LHCN-M2 (cell line): ENCODE data around the gene SH2D2A. TPM values are rescaled to one million over a fixed set of nuclear protein-coding genes. Genes with fewer than 3 reads are reported as not detected.
A peak's percentile ranks its signal among the peaks of the same experiment; 100 is the strongest.

Experiments
- DNase-seq: peaks from one replicate; pipeline ENCODE4 v3.0.0-alpha.2; 2012; ENCODE audit warnings: low read depth
- total RNA-seq: library from RNA; depleted of rRNA; stranded (reverse); fragments of >200 nt; gene quantifications from 2 replicates; pipeline ENCODE4 v1.2.3, GENCODE V29; 2014

Gene SH2D2A
- total RNA-seq, 1 experiment from 2014 or later = not detected

DNA sequence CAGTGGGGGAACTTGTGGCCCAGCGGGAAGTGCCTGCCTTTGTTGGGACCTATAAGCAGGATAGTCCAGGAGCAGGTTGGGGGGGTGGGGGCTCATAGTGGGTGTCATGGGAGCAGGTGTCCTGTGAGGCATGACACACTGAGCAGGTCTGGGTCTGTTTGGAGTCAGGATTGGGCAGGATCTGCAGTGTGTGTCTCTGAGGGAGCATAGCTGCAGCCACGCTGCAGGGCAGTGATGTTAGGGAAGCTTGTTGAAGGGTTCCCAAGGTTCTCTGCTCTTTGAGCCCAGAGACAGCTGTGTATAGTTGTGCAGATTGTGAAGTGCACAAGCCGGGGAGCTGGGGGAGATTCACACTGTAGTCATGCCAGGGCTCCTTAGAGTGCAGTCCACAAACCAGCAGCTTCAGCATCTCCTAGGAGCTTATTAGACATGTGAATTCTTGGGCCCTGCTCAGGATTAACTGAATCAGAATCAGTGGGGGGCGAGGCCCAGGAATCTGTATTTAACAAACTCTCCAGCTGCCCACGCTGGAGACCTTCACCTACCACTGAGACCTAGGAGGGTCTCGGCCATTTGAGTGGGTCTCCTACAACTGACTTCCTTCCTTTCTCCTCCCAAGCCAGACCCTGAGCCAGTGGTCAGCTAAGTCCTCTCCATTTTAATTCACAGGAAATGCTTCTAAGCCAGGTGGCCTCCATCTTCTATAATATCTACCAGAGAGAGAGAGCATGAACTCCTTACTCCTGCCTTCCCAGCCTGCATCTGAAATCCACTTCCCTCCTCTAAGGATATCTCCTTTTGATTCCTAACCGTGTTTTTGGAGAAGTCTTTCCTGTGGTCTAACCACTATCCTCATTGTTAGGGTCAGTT, 31.2 kb upstream of the SH2D2A start:
- peak; percentile 27 for DNase-seq

GRCh38 chr1:156846643-156847042, 30.0 kb upstream of the SH2D2A start:
- no peak for DNase-seq

DNA sequence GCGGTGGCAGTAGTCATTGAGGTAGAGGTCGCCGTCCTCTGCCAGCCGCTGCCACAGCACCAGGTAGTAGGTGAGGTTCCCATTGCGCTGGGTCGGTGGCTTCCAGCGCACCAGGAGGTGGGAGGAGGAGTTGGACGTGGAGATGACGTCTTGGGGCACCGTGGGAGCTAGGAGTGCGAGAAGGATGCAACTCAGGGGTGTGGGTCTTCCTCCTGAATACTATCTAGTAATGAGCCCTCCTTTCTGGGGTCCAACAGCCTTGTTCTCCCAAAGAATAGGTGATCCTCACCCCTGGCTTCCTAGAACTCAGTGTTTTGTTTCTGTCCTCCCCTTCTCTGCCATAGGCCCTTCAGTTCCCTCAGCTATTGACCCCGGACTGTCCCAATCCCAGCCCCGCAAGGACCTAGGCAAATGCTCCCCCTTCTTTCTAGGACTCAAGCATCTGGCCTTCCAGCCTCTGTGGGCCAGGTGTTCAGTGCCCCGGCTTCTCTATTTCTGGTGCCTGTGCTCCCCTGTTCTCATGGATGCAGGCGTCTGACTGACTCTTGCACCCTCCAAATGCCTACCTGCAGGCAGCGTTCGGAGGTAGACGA, 29.4 kb upstream of the SH2D2A start:
- DNase-seq = no peak

DNA sequence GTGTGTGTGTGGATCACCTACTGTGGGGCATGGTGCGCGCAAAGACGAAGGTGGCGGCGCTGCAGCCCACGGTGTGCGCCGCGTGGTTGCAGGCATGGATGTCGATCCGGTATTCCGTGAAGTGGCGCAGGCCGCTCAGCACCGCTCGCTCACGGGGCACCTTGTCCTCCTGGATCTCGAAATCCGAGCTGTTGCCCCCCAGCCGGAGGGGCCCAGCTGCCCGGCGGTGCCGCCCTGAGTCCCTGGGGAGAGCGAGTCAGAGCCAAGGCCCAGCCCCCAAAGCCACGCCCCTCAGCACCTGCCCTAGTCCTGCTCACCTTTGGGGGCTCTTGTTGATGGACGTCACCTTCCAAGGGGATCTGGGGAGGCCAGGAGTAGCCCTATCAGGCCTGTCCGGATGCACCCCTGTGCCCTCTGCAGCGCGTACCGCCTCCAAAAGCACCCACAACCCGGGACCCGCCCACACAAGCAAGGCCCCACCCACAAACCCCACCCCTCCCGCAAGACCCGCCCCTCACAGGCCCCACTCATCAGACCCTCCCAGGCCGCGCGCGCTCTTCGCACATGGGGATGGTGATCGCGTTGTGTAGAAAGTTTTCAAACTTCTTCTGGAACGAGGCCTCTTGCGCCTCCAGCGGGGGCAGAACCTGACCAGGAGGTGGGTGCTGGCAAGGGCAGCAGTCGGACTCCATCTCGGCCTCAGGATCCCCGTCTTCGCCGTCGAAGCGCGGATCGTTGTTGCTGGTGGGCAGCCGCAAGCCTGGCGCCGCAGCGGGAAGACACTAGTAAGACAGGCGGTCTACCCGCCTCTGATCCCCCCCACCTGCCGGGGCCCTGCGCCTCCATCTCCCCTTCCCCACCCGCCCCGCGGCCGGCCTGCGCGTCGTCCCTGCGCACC, 28.7 kb upstream of the SH2D2A start:
- no peak for DNase-seq

DNA sequence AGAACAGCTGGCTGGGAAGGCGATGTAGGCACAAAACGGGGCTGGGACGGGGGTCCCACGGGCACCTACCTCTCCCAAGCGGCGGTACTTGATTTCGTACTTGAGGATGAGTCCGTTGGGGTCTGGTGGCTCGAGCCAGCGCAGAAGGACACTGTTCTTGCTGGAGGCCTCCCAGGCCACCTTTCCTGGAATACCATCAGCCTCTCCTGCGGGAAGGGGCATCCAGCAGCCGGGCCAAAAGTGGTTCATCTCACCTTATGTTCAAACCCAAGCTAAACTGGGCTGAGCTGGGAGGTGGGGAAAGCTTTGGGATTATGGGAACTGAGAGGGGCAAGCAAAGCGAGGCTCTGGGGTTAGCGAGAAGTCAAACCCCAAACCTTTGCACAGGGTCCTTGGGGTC, 28.0 kb upstream of the SH2D2A start:
- DNase-seq = no peak

- DNase-seq = no peak
Measured at GRCh38 chr1:156844102-156844501, 27.5 kb upstream of the SH2D2A start.

DNA sequence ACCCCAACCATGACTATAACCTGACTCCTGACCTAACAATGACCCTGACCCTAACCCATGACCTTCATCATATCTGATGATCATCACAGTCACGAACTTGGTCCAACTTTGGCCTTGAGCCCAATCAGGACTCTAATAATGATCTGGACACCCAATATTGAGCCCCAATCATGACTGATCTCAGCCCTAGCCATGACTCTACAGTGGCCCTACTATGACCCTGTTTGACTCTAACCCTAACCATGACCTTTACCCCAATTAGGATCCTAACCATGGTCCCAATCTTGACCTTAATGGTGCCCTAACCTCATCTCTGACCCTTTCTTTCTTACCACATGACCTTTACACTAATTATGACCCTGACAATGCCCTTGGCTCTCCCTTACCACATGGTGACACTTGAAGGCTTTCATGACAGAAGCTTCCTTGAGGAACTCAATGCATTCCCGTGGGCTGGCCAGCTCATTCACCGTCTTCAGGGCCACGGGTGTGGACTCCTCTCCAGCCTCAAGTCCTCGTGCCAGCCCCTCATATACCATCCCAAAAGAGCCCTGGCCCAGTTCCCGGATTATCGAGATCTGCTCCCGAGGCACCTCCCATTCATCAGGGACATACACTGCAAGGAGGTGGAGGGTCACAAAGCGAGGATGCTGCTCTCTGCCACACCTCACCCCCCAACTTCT, 26.1 kb upstream of the SH2D2A start:
- no peak for DNase-seq

DNA sequence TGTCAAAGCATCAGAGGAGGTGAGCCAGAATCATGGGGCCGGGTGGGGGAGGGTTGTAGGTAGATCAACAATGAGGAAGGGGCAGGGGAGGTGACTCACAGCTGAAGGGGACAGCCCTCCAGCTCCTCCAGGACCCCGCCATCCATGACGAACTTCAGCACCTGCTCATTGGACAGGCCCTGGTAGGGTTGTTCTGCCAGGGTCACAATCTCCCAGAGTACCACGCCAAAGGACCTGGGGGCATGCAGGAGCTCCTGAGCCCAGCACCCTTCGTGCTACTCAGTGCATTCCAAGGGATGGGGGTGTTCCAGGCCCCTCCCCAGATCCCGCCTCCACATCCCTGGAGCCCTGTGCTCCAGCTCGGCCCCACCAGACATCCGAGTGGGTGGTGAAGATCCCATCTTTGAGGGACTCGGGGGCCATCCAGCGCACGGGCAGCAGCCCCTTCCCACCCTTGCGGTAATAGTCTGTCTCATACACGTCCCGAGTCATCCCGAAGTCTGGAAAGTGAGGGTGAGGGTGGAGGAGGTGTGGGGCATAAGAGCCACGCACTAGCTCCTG, 24.7 kb upstream of the SH2D2A start:
- DNase-seq = no peak

DNA sequence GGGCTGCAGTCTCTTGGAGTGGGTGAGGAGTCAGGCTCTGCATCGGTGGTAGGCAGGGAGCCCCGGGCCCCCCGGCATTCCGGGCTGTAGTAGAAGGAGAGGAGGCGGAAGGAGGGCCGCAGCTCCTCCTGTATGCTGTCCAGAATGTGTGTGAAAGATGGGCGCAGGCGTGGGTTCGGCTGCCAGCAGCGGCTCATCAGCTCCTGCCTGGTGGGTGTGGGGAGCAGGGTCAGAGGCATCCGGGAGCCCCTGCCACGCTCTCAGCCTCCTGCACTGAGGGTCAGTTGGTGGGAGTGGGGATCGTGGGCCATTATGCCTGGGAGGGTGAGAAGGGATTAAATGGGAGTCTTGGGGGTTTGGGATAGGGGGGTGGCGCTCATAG, 24.2 kb upstream of the SH2D2A start:
- DNase-seq = no peak

DNA sequence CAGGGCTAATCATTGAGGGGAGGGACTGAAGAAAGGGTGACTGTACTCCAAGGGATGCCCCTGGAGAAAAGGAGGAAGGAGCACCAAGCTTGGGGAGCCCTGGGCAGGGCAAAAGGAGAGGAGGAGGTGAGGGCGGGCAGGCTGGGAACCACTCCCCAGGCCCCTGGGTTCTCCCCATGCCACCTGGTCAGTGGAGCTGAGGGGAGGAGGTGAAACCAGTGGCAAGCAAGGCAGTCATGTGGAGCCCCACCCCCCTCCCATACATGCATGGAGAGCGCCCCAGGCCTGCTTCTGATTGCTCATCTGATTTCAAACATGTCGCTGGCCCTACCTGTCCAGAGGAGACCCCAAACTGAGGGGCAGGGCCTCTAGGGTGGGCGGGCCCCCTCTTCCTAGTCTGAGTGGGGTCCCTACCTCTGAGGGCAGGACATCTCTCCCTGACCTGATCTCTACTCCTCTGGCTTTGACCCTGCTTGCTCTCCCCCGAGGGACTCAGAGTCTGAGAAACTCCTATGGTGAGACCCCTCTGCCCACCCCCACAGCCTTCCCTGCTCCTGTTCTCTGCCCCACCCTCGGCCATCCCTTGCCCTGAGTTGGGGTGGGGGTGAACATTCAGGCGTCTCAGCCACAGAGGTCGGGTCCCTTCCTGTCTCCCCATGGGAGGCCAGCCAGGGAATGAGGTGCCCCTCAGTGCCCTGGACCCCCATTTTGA, 23.7 kb upstream of the SH2D2A start:
- DNase-seq = no peak

GRCh38 chr1:156839426-156840109, 22.9 kb upstream of the SH2D2A start:
- DNase-seq = no peak

DNA sequence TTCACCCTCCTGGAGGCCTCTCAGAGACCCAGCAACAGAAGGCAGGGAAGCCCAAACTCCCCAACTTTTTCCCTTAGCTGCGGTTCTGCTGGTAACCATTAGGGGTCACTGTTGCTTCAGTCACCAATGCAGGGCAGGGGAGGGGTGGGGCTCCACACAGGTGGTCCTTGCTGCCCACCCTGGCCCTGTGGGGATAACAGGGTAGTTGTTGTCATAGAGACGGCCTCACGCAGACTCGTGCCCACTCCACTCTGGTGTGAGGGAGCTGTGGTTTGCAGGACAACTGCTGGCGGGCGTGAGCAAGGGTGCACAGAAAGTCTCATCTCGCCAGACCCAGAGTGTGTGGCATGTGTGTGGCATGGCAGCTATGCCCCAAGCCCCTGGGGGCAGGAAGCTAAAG, 22.3 kb upstream of the SH2D2A start:
- DNase-seq = no peak

GRCh38 chr1:156836892-156837291, 20.2 kb upstream of the SH2D2A start:
- no peak for DNase-seq

GRCh38 chr1:156836041-156836654, 19.5 kb upstream of the SH2D2A start:
- DNase-seq = no peak

DNA sequence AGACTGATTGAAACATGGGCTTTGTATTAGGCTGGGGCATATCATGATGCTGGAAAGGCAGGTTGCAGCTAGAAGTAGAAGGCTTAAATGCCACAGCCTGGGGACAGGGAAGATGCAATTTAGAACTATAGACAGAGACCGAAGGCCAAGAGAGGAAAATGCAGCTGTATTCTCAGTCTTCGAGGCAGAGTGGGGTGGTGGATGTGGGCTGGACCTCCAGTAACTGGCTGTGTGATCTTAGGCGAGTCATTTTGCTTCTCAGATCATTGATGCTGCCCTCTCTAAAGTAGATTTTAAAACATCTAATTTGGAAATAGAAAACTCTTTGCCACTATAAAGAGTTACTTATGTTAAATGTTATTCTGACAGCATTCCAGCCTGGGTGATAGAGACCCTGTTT, 17.7 kb upstream of the SH2D2A start:
- no peak for DNase-seq

DNA sequence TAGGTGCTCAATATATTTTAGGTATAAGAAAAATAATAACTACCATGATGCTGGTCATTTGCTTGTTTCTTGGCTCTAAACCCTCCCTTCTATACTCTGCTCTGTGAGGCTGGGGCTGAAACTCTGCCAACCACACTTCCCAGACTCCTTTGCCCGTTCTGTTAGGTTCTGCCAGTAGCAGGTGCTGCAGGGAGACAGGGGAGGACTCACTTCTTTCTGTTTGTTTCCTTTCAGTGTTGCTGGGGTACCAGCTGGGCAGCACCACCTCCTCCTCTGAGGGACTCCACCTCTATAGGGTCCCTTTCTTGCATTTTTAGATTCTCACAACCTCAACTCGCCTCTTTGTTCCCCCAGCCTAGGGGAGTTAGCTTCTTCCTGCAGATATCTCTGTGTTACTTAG, 17.0 kb upstream of the SH2D2A start:
- no peak for DNase-seq

- DNase-seq = no peak
Measured at GRCh38 chr1:156832434-156832833, 15.8 kb upstream of the SH2D2A start.

DNA sequence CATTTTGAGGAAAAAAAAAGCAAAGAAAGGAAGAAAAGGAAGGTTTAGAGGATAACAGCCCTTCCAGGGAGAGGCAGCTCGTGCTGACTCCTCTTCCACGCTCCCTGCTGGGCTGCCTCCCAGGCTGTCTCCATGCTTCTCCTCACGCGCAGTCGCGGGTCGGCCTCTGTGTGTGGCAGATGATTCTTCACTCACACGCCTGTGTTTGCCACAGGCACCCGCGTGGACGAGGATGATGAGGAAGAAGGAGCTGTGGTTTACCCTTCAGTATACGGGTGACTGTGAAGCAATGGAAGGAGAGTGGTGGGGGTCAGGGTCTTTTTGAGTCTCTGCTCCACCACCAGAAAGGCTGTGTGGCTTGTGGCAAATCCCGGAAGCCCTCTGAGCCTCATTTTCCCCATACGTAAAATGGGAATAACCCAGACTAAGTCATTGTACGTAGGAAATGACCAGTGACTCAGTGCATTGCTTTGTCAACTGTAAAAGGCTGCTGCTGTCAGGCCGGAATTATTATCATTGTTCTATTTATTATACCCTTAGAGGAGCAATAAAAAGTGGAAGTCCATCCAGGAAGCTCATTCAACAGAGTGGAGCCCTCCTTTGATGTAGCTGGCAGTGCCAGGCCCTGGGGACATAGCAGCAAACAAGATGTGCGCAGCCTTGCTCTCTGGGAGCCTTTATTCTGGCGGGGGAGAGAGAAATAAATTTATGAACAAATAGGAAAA, 11.9 kb upstream of the SH2D2A start:
- no peak for DNase-seq

DNA sequence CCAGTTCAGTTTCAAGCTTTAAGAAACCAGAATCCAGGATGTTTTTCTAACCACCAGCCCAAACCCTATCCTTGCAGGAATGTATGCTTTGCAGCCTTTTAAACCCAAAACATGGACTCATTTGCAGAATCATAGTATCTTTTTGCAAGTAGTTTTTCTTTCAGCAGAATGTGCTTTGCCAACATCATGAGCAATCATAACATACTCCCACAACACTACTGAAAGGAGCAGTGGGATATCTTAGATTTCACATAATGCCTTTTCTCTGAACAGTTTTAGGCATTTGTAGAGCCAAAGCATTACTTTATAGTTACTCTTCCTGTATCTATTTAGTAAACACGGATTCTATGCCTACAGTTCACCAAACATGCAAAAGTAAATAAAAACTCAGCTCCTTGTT, 10.0 kb upstream of the SH2D2A start:
- DNase-seq = no peak
